ENCODE results near the gene IFIT5.

GRCh38 chr10:89369156-89370105 is 44.9 kb upstream of the IFIT5 start:
- TF ChIP-seq CTCF (IDR thresholded peaks at IDR 0.05) (peak in 11 of 12 donors; percentile 23 to 69 (median 52)), POLR2A (IDR thresholded peaks at IDR 0.05) (no peak)

All from heart left ventricle (tissue), 13 donors.